AG04449 (cell line): ENCODE results near the gene GLT1D1.

Experiments used
- CTCF ChIA-PET: fragments of 350-600 bp; formaldehyde crosslinking; extraction: SDS; loops from one replicate; lab custom pipeline; 2021; ENCODE audit warnings: antibody characterized with exemption; lab: Yijun Ruan, JAX
- POLR2A ChIA-PET: fragments of 400-600, 350-600 bp; formaldehyde crosslinking; extraction: SDS; loops from one replicate; lab custom pipeline; 2020; ENCODE audit warnings: antibody characterized with exemption, inconsistent platforms; lab: Yijun Ruan, JAX
- DNase-seq: peaks from one replicate; pipeline ENCODE4 v3.0.0-alpha.2; 2010; ENCODE audit warnings: low read depth, low spot score
- H3K4me3 ChIP-seq: 2 replicates; pipeline ENCODE4 v1.5.1; 2011; ENCODE audit warnings: low read depth, mild to moderate bottlenecking, control low read depth, low read length
- TF ChIP-seq, protein P1 (sequence below): IDR thresholded peaks from one replicate; pipeline ENCODE4 v1.5.1; 2011; ENCODE audit warnings: mild to moderate bottlenecking, moderate library complexity, low read length, control low read depth, inconsistent platforms; ENCODE audit not compliant: insufficient read depth; ENCODE audit errors: missing control alignments

Gene GLT1D1

DNA sequence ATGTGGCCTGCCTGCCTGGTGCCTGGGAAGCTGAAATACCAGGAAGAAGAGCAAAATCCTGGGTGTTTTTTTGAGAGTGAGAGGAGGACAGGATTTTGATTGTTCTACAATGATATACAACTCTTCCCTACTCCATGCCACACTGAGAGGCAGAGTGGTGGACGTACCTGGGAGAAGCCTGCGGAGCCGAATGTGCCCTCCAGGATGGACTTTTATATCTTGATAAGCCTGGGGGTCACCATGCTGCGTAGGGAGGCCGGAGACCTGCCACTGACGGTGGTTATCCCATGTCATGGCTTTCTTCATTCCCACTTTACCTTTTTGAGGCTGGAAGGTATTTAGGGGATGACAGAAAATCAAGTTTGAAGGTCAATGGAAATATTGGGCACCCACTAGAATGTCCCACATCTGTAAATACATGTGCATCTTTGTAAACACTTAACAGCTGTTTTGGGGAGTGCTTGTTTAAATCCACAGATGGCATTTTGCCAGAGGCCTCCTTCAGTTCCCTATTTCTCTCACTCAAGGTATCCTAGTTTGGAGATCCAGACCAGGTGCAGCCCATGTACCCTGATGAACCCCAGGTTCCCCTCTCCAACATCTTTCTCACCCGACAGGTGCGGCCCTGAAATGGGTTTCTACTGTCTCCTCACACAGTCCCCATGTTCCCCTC is 1.1 kb upstream of the GLT1D1 start:
- H3K4me3 ChIP-seq, result no peak overlapping the region
- ChIA-PET CTCF (no interaction called here), POLR2A (no interaction called here)
- TF ChIP-seq, protein P1, sequence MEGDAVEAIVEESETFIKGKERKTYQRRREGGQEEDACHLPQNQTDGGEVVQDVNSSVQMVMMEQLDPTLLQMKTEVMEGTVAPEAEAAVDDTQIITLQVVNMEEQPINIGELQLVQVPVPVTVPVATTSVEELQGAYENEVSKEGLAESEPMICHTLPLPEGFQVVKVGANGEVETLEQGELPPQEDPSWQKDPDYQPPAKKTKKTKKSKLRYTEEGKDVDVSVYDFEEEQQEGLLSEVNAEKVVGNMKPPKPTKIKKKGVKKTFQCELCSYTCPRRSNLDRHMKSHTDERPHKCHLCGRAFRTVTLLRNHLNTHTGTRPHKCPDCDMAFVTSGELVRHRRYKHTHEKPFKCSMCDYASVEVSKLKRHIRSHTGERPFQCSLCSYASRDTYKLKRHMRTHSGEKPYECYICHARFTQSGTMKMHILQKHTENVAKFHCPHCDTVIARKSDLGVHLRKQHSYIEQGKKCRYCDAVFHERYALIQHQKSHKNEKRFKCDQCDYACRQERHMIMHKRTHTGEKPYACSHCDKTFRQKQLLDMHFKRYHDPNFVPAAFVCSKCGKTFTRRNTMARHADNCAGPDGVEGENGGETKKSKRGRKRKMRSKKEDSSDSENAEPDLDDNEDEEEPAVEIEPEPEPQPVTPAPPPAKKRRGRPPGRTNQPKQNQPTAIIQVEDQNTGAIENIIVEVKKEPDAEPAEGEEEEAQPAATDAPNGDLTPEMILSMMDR, result no peak
- no peak for DNase-seq

DNA sequence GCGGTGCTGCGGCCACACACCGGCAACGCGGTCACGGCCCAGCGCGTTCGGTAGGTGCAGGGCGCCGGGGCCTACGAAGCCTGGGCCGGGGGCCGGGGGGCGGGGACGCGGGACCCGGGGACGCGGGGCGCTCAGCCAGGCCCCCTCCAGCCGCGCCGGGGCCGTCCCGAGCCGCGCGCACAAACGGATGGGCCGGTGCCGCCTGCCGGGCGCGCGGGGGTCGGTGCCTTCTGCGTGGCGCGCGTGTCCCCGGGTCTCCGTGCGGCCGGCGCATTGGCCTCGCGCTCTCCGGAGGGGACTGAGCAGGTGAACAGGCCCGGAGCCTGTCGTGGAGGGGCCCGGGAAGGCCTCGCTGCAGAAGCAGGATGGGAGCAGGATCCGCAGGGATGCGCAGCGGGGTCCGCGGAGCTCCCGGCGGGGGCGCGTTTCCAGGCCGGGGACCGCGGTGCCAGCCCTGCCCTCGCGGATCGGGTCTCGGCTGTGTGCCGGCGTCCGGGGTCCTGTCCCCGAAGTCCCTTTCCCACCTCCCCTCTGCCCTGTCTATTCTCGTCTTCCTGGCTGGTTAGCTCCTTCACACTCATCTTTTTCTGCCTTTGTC is 421 bp downstream of the GLT1D1 start:
- DNase-seq, result no peak
- TF ChIP-seq, protein P1, result no peak
- no peak overlapping the region for H3K4me3 ChIP-seq
- ChIA-PET CTCF (no interaction called here), POLR2A (no interaction called here)

DNA sequence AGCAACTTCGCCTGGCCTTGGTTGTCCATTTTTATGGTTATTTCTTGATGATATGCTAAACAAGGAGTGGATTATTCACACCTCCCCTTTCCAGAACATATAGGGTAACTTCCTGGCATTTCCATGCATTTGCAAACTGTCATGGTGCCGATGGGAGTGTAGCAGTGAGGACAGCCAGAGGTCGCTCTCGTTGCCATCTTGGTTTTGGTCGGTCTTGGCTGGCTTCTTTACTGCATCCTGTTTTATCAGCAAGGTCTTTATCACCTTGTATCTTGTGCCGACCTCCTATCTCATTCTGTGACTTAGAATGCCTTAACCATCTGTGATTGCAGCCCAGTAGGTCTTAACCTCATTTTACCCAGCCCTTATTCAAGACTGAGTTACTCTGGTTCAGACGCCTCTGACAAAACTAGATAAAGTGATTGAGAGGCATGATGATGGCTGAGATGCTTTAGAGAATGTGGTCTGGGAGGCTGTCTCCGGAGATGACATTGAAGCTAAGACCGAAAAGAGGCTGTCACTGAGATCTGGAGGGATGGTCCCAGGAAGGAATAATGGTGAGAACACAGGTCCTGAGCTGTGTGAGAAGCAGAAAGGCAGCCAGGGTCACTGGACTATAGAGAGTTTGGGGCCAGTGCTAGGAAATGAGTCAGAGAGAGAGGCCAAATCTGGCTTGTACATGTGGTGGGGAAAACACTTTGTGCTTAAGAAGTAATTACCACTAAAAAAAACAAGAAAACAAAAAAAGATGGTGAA is 2.9 kb downstream of the GLT1D1 start:
- TF ChIP-seq, protein P1, result no peak
- H3K4me3 ChIP-seq, result no peak overlapping the region
- ChIA-PET CTCF (no interaction called here), POLR2A (no interaction called here)
- DNase-seq, result no peak

DNA sequence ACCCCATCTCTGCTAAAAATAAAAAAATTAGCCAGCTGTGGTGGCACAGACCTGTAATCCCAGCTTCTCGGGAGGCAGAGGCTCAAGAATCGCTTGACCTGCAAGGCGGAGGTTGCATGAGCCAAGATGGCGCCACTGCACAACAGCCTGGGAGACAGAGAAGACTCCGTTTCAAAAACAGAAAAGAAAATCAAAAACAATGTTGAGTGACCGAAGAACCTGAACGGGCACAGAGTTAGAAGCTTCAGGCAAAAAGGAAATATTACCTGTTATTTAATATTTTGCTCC is 3.5 kb downstream of the GLT1D1 start:
- DNase-seq, result no peak
- ChIA-PET POLR2A (no interaction called here), CTCF (no interaction called here)
- TF ChIP-seq, protein P1, result no peak
- no peak overlapping the region for H3K4me3 ChIP-seq

DNA sequence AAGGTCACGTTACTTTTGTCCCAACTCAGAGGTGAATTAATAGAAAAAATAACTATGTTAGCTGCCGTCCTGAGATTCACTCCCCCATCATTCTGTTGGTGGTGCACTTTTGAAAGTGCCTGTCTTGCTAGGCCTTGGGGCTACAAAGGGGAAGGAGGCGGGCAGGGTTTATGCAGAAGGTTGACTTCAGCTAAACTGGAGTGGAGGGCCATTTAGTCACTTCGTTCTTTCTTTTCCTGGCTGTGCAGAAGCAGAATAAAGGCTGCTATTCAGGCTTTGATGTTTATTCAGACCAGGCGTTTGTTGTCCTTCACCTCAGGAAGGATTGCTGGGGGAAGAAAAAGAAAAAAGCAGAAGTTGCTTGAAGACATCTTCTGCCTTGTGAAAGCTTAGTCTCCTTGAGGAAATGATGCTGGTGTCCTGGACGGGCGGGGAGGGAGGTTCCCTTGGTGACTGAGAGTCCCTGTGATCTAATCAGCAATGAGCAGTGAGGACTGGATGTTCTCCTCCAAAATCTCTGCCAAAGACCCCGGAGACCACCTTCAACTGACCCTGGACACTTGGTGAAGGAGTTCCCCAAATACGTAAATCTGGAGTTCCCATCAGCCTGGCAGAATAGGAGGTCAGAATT is 4.0 kb downstream of the GLT1D1 start:
- POLR2A ChIA-PET, result no interaction called here
- CTCF ChIA-PET, result no interaction called here
- no peak for DNase-seq
- H3K4me3 ChIP-seq, result no peak overlapping the region
- TF ChIP-seq, protein P1, result no peak

DNA sequence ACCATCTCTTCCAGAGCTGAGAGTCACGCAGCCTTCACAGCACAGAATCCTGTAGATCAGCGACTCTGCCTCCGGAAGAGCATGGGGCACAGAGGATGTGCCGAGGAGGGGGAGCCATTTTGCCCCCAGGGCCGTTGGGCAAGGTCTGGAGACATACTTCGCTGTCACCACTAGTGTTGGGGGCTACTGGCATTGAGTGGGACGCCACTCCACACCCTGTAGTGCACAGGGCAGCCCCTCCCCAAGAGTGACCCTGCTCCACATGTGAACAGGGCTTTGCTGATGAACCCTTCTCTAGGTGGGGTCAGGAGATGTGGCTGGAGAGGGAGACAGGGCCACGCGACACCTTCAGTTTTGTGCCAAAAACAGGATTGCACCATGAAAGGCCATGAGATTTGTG is 6.0 kb downstream of the GLT1D1 start:
- H3K4me3 ChIP-seq, result no peak overlapping the region
- no peak for DNase-seq
- CTCF ChIA-PET, result no interaction called here
- POLR2A ChIA-PET, result no interaction called here
- TF ChIP-seq, protein P1, result no peak
